K562 (cell line): ENCODE measurements around the gene DHX38. TPM values are rescaled to one million over a fixed set of nuclear protein-coding genes. Genes with fewer than 3 reads are reported as not detected.
A peak's percentile ranks its signal among the peaks of the same experiment; 100 is the strongest.

ENCODE experiments used
- ATAC-seq: fragments of 200-7000 bp; cut with Tn5 transposase; 3 replicates; pipeline ENCODE4 v1.9.1; 2020; ENCODE audit warnings: moderate library complexity
- BruUV-seq: library from RNA; stranded (reverse); fragments of 400-500 nt; replicated peaks from 2 replicates; lab custom pipeline; 2021; lab: Mats Ljungman, UMichigan
- CTCF ChIA-PET: fragments of 300-600 bp; formaldehyde crosslinking; extraction: SDS; loops from one replicate; lab custom pipeline; 2021; ENCODE audit warnings: low intra/inter-chr PET ratio; lab: Yijun Ruan, JAX
- POLR2A ChIA-PET: fragments of 300-600, 350-650 bp; sonication (Branson Sonifier 250); formaldehyde crosslinking; extraction: SDS; loops from one replicate; lab custom pipeline; 2021; ENCODE audit warnings: antibody characterized with exemption, inconsistent platforms; lab: Yijun Ruan, JAX
- DNase-seq, 4 experiments: peaks; one replicate each; pipeline versions ENCODE4 v3.0.0 to v3.0.0-alpha.2; 2011 to 2018; ENCODE audit warnings: low spot score in 3 of 4, mixed read lengths in 3 of 4; ENCODE audit errors: extremely low read depth in 1 of 4
- FAIRE-seq: peaks from 2 replicates; lab custom pipeline; 2011; peaks lifted over from hg19 to GRCh38; lab: Jason Lieb, UNC
- H2AFZ ChIP-seq: 2 replicates; pipeline ENCODE4 v1.6.0; 2011; ENCODE audit warnings: low read depth, low read length, control low read depth, inconsistent platforms
- H3K27ac ChIP-seq: fragments of 200-600 bp; 3 replicates; pipeline ENCODE4 v1.8.0; 2011; ENCODE audit warnings: low read depth, mild to moderate bottlenecking, control low read depth, inconsistent platforms, low read length, moderate library complexity, mixed read lengths; ENCODE audit errors: extremely low read depth
- H3K27me3 ChIP-seq, 2 experiments: fragments of 300-600 bp in 1 of 2; 2 replicates in 1 of 2; 3 replicates in 1 of 2; pipeline versions ENCODE4 v1.6.0 to v1.8.0; 2011; ENCODE audit warnings: inconsistent platforms in 2 of 2, low read length in 2 of 2, mild to moderate bottlenecking in 1 of 2, mixed read lengths in 1 of 2, moderate library complexity in 1 of 2; ENCODE audit not compliant: control insufficient read depth in 2 of 2, insufficient read depth in 2 of 2
- H3K36me3 ChIP-seq: fragments of 300-600 bp; 3 replicates; pipeline ENCODE4 v1.8.0; 2011; ENCODE audit warnings: mild to moderate bottlenecking, low read length, inconsistent platforms; ENCODE audit not compliant: control insufficient read depth, insufficient read depth
- H3K4me1 ChIP-seq, 2 experiments: fragments of 200-600 bp in 1 of 2; replicated peaks in 1 of 2; 2 replicates in 1 of 2; 3 replicates in 1 of 2; pipeline versions ENCODE4 v1.5.1 to v1.8.0; 2011; ENCODE audit warnings: inconsistent platforms in 2 of 2, low read length in 2 of 2, mild to moderate bottlenecking in 1 of 2, mixed read lengths in 1 of 2, moderate library complexity in 1 of 2; ENCODE audit not compliant: control insufficient read depth in 2 of 2, insufficient read depth in 2 of 2
- H3K4me2 ChIP-seq: 2 replicates; pipeline ENCODE4 v1.6.1; 2011; ENCODE audit warnings: low read length, control low read depth, inconsistent platforms, mixed read lengths; ENCODE audit not compliant: insufficient read depth
- H3K4me3 ChIP-seq: fragments of 200-600 bp; sonication (generic), shearing (Covaris generic); 2 replicates; pipeline ENCODE4 v1.5.1; 2016; ENCODE audit warnings: control low read depth, inconsistent platforms
- H3K79me2 ChIP-seq: fragments of 200-600 bp; 3 replicates; pipeline ENCODE4 v1.8.0; 2011; ENCODE audit warnings: low read length, inconsistent platforms; ENCODE audit not compliant: control insufficient read depth, insufficient read depth
- H3K9ac ChIP-seq, 2 experiments: 2 replicates each; pipeline versions ENCODE4 v1.6.0 to v1.6.1; 2011; ENCODE audit warnings: low read depth in 2 of 2, low read length in 2 of 2, control low read depth in 1 of 2, inconsistent platforms in 1 of 2, mild to moderate bottlenecking in 1 of 2, mixed read lengths in 1 of 2; ENCODE audit not compliant: insufficient read depth in 1 of 2
- H3K9me1 ChIP-seq: one replicate; pipeline ENCODE4 v1.6.0; 2011; ENCODE audit warnings: inconsistent platforms, mild to moderate bottlenecking, low read length, moderate library complexity; ENCODE audit not compliant: control insufficient read depth, insufficient read depth
- H3K9me3 ChIP-seq: replicated peaks from 2 replicates; pipeline ENCODE4 v1.5.1; 2011; ENCODE audit warnings: low read depth, low read length, inconsistent platforms; ENCODE audit not compliant: control insufficient read depth, insufficient read depth
- H4K20me1 ChIP-seq: replicated peaks from 2 replicates; pipeline ENCODE4 v1.6.1; 2011; ENCODE audit warnings: low read length, inconsistent platforms, mixed read lengths; ENCODE audit not compliant: control insufficient read depth, insufficient read depth
- ELK1 ChIP-seq: sonication (generic); formaldehyde crosslinking; IDR thresholded peaks from 2 replicates; pipeline ENCODE4 v1.8.1; 2022; ENCODE audit warnings: missing genetic modification reagents
- IFI16 ChIP-seq: fragments of 250-450 bp; sonication (Bioruptor Pico); IDR thresholded peaks from 2 replicates; pipeline ENCODE4 v2.1.2; 2022; ENCODE audit warnings: mild to moderate bottlenecking, inconsistent platforms
- ILK ChIP-seq: fragments of 450-650 bp; IDR thresholded peaks from 2 replicates; pipeline ENCODE4 v1.6.1; 2016; ENCODE audit warnings: missing genetic modification characterization, low read depth, mild to moderate bottlenecking, missing compliant biosample characterization, moderate library complexity, borderline replicate concordance
- MECOM ChIP-seq: fragments of 250-450 bp; sonication (Bioruptor Pico); IDR thresholded peaks from 2 replicates; pipeline ENCODE4 v1.8.0; 2022; ENCODE audit warnings: inconsistent platforms
- NR2F6 ChIP-seq: fragments of 450-650 bp; formaldehyde crosslinking; IDR thresholded peaks from 2 replicates; pipeline ENCODE4 v1.4.0; 2020; ENCODE audit warnings: mild to moderate bottlenecking
- POLR2A ChIP-seq: fragments of 450-650 bp; conservative IDR thresholded peaks from 2 replicates; pipeline ENCODE4 v1.6.1; 2016
- SOX6 ChIP-seq: fragments of 450-650 bp; IDR thresholded peaks from 2 replicates; pipeline ENCODE4 v1.6.1; 2014; ENCODE audit warnings: mild to moderate bottlenecking
- SRSF7 ChIP-seq: fragments of 200-400 bp; formaldehyde crosslinking; optimal IDR thresholded peaks from 2 replicates; pipeline ENCODE3; 2017; ENCODE audit warnings: mild to moderate bottlenecking, low read depth, low read length
- TAF9B ChIP-seq: fragments of 450-650 bp; IDR thresholded peaks from 2 replicates; pipeline ENCODE4 v1.6.1; 2018; ENCODE audit warnings: mild to moderate bottlenecking; ENCODE audit not compliant: partially characterized antibody
- TAL1 ChIP-seq: fragments of 450-650 bp; IDR thresholded peaks from 2 replicates; pipeline ENCODE4 v1.6.1; 2016; ENCODE audit warnings: mild to moderate bottlenecking
- ZBTB1 ChIP-seq: sonication (generic); formaldehyde crosslinking; IDR thresholded peaks from 2 replicates; pipeline ENCODE4 v1.8.1; 2023; ENCODE audit warnings: missing genetic modification reagents, low read depth, mild to moderate bottlenecking, borderline replicate concordance
- ZNF280A ChIP-seq: fragments of 450-650 bp; IDR thresholded peaks from 2 replicates; pipeline ENCODE4 v1.6.1; 2018; ENCODE audit warnings: mild to moderate bottlenecking, low read depth; ENCODE audit not compliant: partially characterized antibody
- ZNF324 ChIP-seq: fragments of 250-450 bp; sonication (Bioruptor Pico); IDR thresholded peaks from 2 replicates; pipeline ENCODE4 v1.4.0; 2020; ENCODE audit warnings: mild to moderate bottlenecking
- ZNF408 ChIP-seq: fragments of 250-450 bp; sonication (Bioruptor Pico); IDR thresholded peaks from 2 replicates; pipeline ENCODE4 v1.4.0; 2020; ENCODE audit warnings: low read depth, mild to moderate bottlenecking, moderate library complexity
- ZNF436 ChIP-seq: fragments of 250-450, 450-650 bp; sonication (Bioruptor Pico); formaldehyde crosslinking; IDR thresholded peaks from 2 replicates; pipeline ENCODE4 v1.7.0; 2020; ENCODE audit warnings: mild to moderate bottlenecking
- WGBS: fragments of 100-300 bp; shearing (Covaris generic); methylation state at CpG from one replicate; pipeline ENCODE4 v1.1.6; 2016; ENCODE audit warnings: low coverage, mixed read lengths; ENCODE audit not compliant: insufficient coverage; ENCODE audit errors: missing lambda C conversion rate; 5-methylcytosine and 5-hydroxymethylcytosine counted together
- in situ Hi-C: fragments of 300-500 bp; cut with MboI; formaldehyde crosslinking; loops from 4 replicates; pipeline ENCODE4 v1.15.0; 2018; ENCODE audit warnings: inconsistent platforms, mixed read lengths
- intact Hi-C: fragments of 100-400 bp; cut with micrococcal nuclease; formaldehyde crosslinking; loops from 2 replicates; pipeline ENCODE4 v1.14.2; 2022
- polyA plus RNA-seq, 8 experiments: library from polyadenylated mRNA; depleted of rRNA in 4 of 8; stranded (reverse) in 5 of 8; unstranded in 3 of 8; fragments of >200 nt; fragmentation: Nextera tagmentation in 2 of 8; fragmentation: Illumina TruSeq in 1 of 8; extraction: Ambion mirVana in 2 of 8; extraction: Trizol in 1 of 8; gene quantifications; 2 replicates each; pipeline versions ENCODE4 v1.2.1 to v1.2.3, GENCODE V29; 2011 to 2014; ENCODE audit warnings: inconsistent platforms in 1 of 8, missing spikeins in 1 of 8
- total RNA-seq, 7 experiments: library from RNA; depleted of rRNA in 6 of 7; stranded (reverse); fragments of >200 nt in 6 of 7; fragmentation: Illumina TruSeq in 2 of 7; extraction: Trizol in 2 of 7; gene quantifications; 2 replicates each; pipeline versions ENCODE4 v1.2.1 to v1.2.3, GENCODE V29; 2011 to 2021; ENCODE audit warnings: low replicate concordance in 1 of 7
- TF ChIP-seq, protein P1 (sequence below): fragments of 250-450 bp; sonication (Bioruptor Pico); IDR thresholded peaks from 2 replicates; pipeline ENCODE4 v1.8.0; 2021; ENCODE audit warnings: mild to moderate bottlenecking, moderate library complexity
- TF ChIP-seq, protein P2 (sequence below), 2 experiments: fragments of 450-650 bp in 1 of 2; sonication (generic) in 1 of 2; formaldehyde crosslinking in 1 of 2; IDR thresholded peaks in 1 of 2; conservative IDR thresholded peaks in 1 of 2; 2 replicates each; pipeline versions ENCODE4 v1.6.1 to v1.8.1; 2016 to 2023; ENCODE audit warnings: mild to moderate bottlenecking in 2 of 2, moderate library complexity in 2 of 2, inconsistent platforms in 1 of 2, missing genetic modification reagents in 1 of 2

DHX38 gene
- total and polyA plus RNA-seq, 9 of the 15 experiments (the other 6 are each of a cell fraction or from before 2014, with no cell fraction given): 2.8 to 76.8 (median 40.8) TPM

GRCh38 chr16:72049110-72049509 lies 44.5 kb upstream of the DHX38 start (continued):
- TF ChIP-seq ZNF280A: peak; percentile 94
- TF ChIP-seq IFI16: no peak

GRCh38 chr16:72050769-72051464 lies 42.7 kb upstream of the DHX38 start:
- H2AFZ ChIP-seq: no peak overlapping the region
- no peak for FAIRE-seq
- intact Hi-C loops: no loop called here
- H3K36me3 ChIP-seq: no peaks in the 10 kb centered on the region
- CTCF ChIA-PET: no interaction called here
- 2% methylated on average over 4 of the region's 4 CpGs for WGBS
- no TSS peak for BruUV-seq
- H4K20me1 ChIP-seq: 0 out of 2 replicates have a peak, but pooled peaks cover 2% of the 10 kb centered on the region
- H3K27ac ChIP-seq: no peak overlapping the region
- in situ Hi-C loops: no loop called here
- H3K79me2 ChIP-seq: no peaks in the 10 kb centered on the region
- no peaks in the 10 kb centered on the region for H3K4me1 ChIP-seq
- ATAC-seq: no peak
- H3K9me3 ChIP-seq: no peaks in the 10 kb centered on the region
- H3K4me3 ChIP-seq: no peak overlapping the region
- no peak overlapping the region for H3K4me2 ChIP-seq
- DNase-seq: no peak
- POLR2A ChIA-PET: interaction anchor here (1.5 kb wide), 1 partner anchor 16 kb away, joined by 3 read pairs; no protein-coding TSS in a partner anchor
- no peaks in the 10 kb centered on the region for H3K9me1 ChIP-seq
- H3K9ac ChIP-seq: no peak overlapping the region
- H3K27me3 ChIP-seq: peaks cover 7 to 11% of the 10 kb centered on the region in 2 experiments
- TF ChIP-seq SRSF7 (no peak), ZBTB1 (CRISPR knock-in tag) (no peak), ELK1 (no peak), TAF9B (no peak), MECOM (CRISPR knock-in tag) (no peak), ZNF436 (CRISPR knock-in tag) (no peak), ILK (tag) (no peak), TAL1 (no peak), NR2F6 (CRISPR knock-in tag) (no peak), SOX6 (no peak), ZNF408 (CRISPR knock-in tag) (no peak), POLR2A (no peak), ZNF324 (CRISPR knock-in tag) (no peak)
- TF ChIP-seq, protein P1, sequence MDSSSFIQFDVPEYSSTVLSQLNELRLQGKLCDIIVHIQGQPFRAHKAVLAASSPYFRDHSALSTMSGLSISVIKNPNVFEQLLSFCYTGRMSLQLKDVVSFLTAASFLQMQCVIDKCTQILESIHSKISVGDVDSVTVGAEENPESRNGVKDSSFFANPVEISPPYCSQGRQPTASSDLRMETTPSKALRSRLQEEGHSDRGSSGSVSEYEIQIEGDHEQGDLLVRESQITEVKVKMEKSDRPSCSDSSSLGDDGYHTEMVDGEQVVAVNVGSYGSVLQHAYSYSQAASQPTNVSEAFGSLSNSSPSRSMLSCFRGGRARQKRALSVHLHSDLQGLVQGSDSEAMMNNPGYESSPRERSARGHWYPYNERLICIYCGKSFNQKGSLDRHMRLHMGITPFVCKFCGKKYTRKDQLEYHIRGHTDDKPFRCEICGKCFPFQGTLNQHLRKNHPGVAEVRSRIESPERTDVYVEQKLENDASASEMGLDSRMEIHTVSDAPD: no peak
- TF ChIP-seq, protein P2, sequence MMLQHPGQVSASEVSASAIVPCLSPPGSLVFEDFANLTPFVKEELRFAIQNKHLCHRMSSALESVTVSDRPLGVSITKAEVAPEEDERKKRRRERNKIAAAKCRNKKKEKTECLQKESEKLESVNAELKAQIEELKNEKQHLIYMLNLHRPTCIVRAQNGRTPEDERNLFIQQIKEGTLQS (IDR thresholded peaks at IDR 0.05): no peak
- TF ChIP-seq, protein P2 (CRISPR knock-in tag; conservative IDR thresholded peaks at IDR 0.05): no peak
